HG03460 (cell line): ENCODE results near the gene TRIOBP.

ENCODE experiments used
- ATAC-seq: cut with Tn5 transposase; IDR thresholded peaks from one replicate; pipeline ENCODE4 v1.9.1; 2021; ENCODE audit not compliant: unreplicated experiment

The TRIOBP gene

GRCh38 chr22:37669586-37669985 is 27.3 kb upstream of the TRIOBP start:
- ATAC-seq, result no peak

GRCh38 chr22:37672206-37672919 is 24.5 kb upstream of the TRIOBP start:
- ATAC-seq, result no peak

- ATAC-seq, result no peak
Observed at GRCh38 chr22:37672920-37673455, 23.9 kb upstream of the TRIOBP start.

- no peak for ATAC-seq
Observed at GRCh38 chr22:37674248-37674647, 22.6 kb upstream of the TRIOBP start.

GRCh38 chr22:37674951-37675929 is 21.6 kb upstream of the TRIOBP start, which contains the start of gene LGALS1:
LGALS1 (plus strand) TSS chr22:37675636; CDS start chr22:37675703, 67 bp downstream.
- ATAC-seq, result peak; percentile 35

- ATAC-seq, result no peak
Observed at GRCh38 chr22:37675930-37676735, 20.7 kb upstream of the TRIOBP start.

- ATAC-seq, result peak; percentile 43
Observed at GRCh38 chr22:37676736-37677492, 19.9 kb upstream of the TRIOBP start.

- no peak for ATAC-seq
Observed at GRCh38 chr22:37677493-37677974, 19.3 kb upstream of the TRIOBP start.

GRCh38 chr22:37678372-37678771 is 18.5 kb upstream of the TRIOBP start:
- no peak for ATAC-seq

GRCh38 chr22:37679670-37680069 is 17.2 kb upstream of the TRIOBP start:
- ATAC-seq, result no peak

GRCh38 chr22:37680191-37680851 is 16.5 kb upstream of the TRIOBP start:
- no peak for ATAC-seq

- no peak for ATAC-seq
Observed at GRCh38 chr22:37681001-37681424, 15.8 kb upstream of the TRIOBP start.

GRCh38 chr22:37681556-37682049 is 15.2 kb upstream of the TRIOBP start:
- no peak for ATAC-seq

GRCh38 chr22:37684803-37685615 is 11.8 kb upstream of the TRIOBP start:
- ATAC-seq, result no peak

- peak; percentile 68 for ATAC-seq
Observed at GRCh38 chr22:37686002-37686982, 10.6 kb upstream of the TRIOBP start, which contains the start of gene NOL12. NOL12 (plus strand) TSS chr22:37686343; CDS start chr22:37686393, 50 bp downstream.

- no peak for ATAC-seq
Observed at GRCh38 chr22:37690407-37690806, 6.4 kb upstream of the TRIOBP start.

- no peak for ATAC-seq
Observed at GRCh38 chr22:37690901-37691504, 5.8 kb upstream of the TRIOBP start.
